Measurements from ENCODE around the gene KHK.

Gene KHK

DNA sequence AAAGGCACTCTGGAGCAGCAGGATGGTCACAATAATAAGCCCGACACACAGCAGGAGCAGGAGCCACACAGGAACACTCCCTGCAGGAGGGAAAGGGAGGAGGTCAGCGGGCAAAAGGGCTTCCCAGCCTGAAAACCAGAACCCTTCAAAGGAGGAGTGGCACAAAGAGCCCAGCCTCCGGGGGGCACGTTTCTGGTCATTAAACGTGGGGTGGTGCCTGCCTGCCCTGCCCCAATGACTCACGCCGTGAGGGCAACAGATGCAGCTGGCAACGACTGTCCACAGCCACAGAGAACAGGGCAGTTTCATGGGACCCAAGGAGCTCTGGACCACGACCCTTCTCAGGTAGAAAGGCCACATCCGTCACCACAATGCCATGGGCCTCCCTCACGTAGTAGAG is 44.9 kb downstream of the KHK start:
- DNase-seq: no peak

DNA sequence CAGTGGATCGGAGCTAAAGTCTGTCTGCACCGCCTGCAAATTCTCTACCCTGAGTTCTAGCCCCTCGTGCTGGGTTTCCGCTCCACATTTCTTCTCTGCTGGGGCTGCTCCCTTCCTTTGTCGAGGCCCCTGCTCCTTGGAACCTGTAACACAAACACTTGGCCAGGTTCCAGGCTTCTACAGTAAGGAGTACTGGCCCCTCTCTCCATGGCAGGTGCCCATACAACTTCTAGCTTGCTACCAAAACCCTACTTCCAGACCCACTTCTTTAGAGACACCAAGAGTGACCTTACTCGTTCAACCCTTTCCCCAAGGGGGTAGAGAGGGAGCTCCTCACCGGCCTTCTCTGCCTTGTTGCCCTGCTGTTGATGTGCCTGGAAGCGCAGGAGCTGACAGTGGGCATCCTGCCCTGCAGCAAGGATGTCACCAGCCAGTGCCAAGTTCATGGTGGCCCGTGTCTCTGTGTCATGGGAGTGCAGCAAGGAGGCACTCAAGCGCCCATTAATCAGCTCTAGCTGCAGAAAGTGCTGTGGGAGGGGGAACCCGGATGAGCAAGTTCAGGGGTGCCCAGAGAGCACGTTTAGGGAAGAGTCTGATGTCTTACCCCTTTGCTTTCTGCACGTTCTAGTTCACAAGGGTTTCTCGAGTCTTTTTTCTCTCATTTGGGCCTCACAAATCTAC is 46.8 kb downstream of the KHK start:
- no peak for DNase-seq

DNA sequence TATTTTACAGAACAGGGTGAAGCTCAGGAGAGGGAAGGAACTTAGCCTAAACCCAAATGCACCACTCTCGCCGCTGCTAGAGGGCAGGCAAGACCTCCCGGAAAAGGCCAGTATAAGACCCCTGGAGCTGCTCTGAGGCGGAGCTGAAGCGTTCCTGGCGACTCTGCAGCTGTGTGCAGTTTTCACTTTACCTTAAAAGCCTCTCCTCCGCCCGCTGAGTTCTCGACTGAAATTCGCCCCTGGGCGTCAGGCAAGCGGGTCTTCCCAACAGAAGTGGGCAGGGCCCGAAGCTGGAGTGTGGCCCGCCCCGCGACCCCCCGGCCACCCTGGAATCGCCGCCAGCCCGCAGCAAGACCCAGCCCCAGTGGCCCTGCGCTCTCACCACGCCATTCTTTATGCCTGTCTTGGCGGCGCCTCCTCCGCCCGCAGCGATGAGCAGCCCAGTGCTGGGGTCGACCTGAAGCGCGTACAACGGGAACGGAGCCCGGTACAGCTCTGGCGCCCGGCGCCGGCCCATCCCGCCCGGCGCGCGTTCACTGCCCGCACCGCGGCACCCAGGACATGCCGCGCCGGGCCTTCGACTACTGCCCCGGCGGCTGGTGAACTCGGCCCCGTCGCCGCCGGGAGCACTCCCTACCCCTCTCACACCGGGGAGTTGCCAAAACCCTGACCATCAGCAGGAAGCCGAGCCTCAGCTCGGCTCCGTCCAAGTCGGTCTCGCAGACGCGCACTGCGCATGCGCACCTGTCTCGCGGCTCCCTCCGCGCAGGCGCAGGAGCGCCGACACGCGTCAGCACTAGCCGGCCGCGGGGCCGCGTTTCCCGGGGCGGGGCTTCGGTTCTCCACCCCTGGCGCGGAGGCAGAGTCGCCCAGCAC is 47.6 kb downstream of the KHK start, which contains the start of gene PREB:
PREB (minus strand) TSS at position 732 of the 876 bp plus-strand sequence; CDS start at position 517, 215 bp downstream.
- DNase-seq: peak; percentile 98

DNA sequence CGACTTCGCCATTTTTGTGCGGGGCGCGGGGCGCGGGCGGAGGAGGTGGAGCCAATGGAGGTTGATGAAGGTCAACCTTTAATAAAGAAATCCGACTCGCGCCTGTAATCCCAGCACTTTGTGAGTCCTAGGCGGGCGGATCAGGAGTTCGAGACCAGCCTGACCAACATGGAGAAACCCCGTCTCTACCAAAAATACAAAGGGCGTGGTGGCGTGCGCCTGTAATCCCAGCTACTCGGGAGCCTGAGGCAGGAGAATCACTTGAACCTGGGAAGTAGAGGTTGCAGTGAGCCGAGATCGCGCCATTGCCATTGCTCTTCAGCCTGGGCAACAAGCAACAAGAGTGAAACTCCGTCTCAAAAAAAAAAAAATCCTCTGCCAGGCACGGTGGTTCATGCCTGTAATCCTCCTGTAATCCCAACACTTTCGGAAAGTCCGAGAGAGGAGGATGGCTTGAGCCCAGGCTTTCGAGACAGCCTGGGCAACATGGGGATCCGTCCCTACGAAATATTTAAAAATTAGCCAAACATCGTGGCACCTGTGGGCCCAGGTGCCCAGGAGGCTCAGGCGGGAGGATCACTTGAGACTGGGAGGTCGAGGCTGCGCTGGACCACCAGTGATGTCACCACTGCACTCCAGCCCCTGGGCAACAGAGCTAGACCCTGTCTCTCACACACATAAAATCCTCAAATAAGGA is 48.4 kb downstream of the KHK start:
- no peak for DNase-seq

DNA sequence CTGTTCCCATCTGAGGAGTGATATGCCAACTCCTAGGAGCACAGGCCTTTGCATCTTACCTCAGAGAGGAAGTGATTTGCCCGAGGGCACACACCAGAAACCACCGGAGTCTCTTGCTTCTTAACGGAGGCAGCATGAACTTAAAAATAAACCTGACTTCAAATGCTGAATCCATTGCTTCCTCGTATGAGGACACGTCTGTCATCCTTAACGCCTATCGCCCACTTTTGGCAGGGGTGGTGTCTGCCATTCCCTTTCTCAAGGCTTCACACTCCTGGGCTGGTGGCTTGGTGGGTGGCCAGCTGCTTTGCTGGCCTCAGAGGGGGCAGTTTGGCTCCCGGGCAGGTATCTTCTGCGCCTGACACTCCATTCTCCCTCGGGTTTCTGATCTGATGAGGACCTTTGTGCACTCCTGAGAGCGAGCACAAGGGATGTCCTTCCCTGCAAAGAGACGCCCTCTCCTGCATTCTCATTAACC is 48.9 kb downstream of the KHK start:
- no peak for DNase-seq

DNA sequence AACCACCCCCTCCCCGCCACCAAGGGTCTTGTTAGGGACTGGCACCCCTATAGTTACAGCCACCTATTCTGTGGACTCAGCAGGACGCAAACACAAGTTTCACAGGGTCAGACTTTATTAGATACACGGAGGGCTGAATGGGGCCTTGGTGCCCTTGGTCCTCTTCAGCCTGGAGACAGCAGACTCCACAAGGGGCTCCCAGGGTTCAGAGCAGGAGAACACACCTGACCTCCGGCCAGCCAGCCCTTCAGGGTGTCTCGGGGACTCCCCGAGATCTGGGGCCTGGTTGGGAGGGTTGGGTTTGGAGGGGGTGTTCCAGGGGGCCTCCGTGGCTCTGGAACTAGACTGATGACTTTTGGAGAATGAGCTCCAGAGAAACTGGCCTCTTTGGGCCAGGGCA is 50.2 kb downstream of the KHK start:
- DNase-seq: no peak

DNA sequence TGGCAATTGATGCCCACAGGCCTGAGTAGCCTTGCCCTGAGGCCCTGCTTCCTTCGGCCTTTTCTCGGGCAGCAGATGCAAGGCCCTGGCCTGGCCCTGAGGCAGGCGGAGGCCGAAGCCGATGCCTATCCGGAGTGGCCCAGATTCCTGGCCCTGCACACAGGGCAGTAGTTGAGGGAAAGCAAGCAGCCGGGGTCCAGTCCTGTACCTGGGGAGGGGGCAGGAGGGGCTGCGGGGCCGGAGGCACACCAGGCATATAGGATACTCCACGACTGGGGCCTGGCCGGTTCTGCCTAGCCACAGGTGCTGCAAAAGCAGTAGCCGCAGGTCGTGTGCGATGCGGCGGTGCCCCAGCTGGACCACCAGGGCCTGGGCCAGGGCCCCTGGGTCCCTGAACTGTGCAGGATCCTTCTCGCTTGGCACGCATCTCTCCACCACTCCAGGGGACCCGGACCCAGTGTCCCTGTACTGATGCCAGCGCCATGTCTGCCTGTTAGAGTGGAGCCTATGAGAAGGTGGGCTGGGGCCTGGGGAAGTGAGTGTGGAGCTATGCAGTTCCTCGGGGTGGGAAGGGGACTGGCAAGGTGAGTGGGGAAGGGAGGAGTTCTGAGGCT is 50.9 kb downstream of the KHK start:
- no peak for DNase-seq

DNA sequence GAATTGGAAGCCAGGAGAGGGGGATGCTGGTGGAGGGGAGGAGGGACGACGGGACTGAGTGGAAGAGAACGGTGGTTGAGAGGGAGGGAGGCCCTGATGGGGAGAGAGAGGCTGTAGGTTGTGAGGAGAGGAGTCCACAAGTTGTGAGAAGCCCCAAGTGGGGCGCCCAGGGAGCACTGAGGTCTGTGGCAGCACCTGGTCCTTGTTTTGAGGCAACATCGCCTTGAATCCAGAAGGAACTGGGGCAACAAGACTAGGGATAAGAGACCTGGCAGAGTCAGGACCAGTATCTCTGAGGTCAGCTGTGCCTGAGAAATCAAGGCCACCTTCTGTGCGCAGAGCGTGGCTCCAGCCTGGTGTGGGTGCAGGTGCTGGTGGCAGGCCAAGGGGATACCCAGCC is 51.5 kb downstream of the KHK start:
- no peak for DNase-seq

DNA sequence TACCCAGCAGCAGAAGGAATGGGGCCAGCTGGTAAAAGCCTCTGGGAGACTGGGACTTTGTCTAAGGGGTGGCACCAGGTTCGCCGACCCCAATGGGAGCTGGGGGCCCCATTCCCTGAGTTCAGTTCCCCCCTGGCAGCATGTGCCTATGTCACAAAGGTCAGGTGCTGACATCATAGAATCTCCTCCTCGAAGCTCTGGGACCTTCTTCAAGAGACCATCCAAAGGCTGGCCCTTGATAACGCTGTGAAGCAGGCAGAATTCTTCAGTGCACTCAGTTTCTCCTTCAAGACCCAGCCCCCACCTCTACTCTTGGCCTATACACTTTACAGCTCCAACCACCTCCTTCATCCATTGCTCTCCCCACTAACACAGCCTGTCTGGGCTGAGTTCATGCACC is 52.7 kb downstream of the KHK start, which contains the start of gene PRR30:
PRR30 (minus strand) TSS at position 101 of the 400 bp plus-strand sequence. CDS start 1,081 bp downstream, outside the sequence.
- no peak for DNase-seq

DNA sequence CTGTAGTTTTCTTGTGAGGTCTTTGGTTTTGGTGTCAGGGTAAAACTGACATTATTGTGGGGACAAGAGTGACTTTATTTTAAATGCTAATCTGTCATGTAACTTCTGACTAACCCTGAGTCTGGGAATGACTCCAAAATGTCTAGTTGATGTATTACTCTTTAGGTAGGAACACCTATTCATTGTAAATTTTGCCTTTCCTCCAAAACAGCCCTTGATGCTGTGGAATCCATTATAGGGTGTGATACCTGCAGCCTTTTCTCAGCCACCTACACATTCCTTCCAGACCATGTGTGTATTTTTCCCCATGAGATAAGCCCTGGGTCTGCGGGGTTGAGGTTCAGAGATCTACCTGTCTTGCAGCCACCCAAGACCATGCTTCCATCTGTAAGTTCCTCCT is 56.7 kb downstream of the KHK start:
- no peak for DNase-seq

DNA sequence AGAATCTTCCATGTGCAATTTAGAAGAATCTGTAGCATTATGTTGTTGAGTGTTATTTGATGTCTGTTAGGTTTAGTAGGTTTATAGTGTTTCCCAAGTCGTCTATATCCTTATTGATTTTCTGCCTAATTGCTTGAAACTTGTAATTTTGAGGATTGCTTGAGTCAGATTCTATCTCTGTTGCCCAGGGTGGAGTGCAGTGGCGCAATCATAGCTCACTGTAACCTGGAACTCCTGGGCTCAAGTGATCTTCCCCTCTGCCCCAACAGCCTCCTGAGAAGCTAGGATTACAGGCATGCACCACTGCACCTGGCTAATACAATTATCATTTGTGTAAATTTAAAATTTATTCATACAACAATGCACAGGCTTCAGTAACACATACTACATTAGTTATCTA is 59.1 kb downstream of the KHK start:
- DNase-seq: no peak

DNA sequence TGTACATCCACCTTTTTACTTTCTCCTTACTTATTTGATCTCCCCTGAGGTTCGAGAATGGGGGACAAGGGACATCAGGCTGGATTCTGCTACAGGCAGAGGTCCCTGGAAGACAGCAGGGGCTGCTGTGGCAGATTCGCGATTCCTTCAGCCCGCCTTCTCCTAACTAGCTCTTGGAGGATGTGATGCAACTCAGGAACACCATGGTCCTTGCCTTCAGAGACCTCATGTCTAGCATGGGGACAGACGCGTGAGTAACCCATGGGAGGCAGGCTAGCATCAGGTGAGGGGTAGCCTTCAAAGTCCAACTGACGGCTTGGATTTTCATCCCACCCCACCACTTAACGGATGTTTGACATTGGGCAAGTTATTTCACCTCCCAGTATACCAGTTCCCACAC is 61.4 kb downstream of the KHK start:
- DNase-seq: no peak

DNA sequence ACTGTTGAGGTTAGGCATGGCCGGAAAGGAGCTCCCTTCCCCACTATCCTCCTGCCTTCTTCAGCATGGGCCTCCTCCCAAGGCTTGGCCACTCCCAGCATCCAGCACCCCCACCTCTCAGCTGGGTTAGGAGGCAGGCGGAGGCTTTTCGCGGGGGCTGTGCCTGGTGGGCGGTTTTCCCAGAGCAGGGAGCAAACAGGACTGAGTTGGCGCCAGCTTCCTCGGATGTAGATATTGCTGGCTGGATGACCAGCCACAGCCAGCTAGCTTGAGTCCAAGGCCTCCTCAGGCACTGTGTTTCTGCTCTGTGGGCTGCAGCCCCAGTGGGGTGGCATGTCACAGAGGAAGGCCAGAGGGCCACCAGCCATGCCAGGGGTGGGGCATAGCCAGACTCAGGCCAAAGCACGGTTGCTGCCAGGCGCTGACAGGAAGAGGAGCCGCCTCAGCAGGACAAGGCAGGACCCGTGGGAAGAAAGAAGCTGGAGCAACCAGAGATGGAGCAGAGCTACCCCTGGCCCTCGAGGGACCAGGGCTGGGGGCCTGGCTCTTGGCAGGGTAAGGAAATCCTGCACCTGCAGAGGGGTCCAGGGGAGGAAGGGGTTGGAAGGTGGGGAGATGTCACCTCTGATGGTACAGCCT is 62.3 kb downstream of the KHK start, which contains the start of gene TCF23:
TCF23 (plus strand) TSS at position 204 of the 639 bp plus-strand sequence; CDS start at position 334, 130 bp downstream.
- DNase-seq: no peak

DNA sequence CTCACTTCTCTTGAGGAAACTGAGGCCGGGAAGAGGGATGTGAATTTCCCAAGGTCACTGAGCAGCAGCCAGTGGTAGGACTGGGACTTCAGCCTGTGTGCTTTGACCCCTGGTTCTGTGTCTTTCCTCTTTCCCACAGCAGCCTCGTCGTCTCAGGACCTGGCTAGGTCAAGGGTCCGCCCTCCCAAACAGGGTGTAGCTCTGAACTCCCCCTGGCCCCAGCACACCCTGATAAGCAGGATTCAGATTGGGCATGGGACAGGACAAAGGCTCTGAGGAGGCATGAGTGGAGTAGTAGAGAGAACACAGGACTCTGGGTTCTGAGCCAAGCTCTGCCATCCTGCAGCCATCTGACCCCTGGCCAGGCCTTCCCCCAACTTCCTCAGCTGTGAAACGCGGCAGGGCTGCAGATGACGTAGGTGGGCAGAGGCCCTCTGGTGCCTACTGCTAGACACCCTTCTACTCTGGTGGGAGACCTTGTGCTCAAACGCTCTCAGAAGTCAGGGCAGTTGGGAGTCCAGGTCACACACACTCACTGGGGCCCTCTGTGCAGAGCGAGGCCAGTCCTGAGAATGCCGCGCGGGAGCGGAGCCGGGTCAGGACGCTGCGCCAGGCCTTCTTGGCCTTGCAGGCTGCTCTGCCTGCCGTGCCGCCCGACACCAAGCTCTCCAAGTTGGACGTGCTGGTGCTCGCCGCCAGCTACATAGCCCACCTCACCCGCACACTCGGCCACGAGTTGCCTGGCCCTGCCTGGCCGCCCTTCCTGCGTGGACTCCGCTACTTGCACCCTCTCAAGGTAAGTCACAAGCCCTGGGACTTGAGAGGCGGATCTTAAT is 63.2 kb downstream of the KHK start:
- DNase-seq: no peak
